GM12873 (cell line): ENCODE measurements around the gene PRKAG3.
A peak's percentile ranks its signal among the peaks of the same experiment; 100 is the strongest.

Experiments
- CTCF ChIP-seq: IDR thresholded peaks from 2 replicates; pipeline ENCODE4 v1.5.1; 2012; ENCODE audit warnings: low read depth, mild to moderate bottlenecking, moderate library complexity, low read length, control low read depth; ENCODE audit not compliant: insufficient read depth; ENCODE audit errors: missing control alignments

The PRKAG3 gene

GRCh38 chr2:218831378-218831990 lies at the start of gene PRKAG3:
Gene PRKAG3, minus strand, starts transcription at chr2:218831803.
- no peak for TF ChIP-seq CTCF

- no peak for TF ChIP-seq CTCF
Observed at GRCh38 chr2:218880859-218881594, 49.4 kb upstream of the PRKAG3 start.

- peak; percentile 7 for TF ChIP-seq CTCF
Observed at GRCh38 chr2:218880102-218880858, 48.7 kb upstream of the PRKAG3 start, which contains the start of gene WNT10A. Gene WNT10A, plus strand, starts transcription at chr2:218880852. Its CDS starts 144 bp downstream, at chr2:218880996.

- TF ChIP-seq CTCF: no peak
Observed at GRCh38 chr2:218879776-218880101, 48.1 kb upstream of the PRKAG3 start.

- no peak for TF ChIP-seq CTCF
Observed at GRCh38 chr2:218878926-218879761, 47.5 kb upstream of the PRKAG3 start.

GRCh38 chr2:218878486-218878885 lies 46.9 kb upstream of the PRKAG3 start:
- no peak for TF ChIP-seq CTCF
